Natural killer cell (primary cell): ENCODE results near the gene FRMD4A. TPM values are rescaled to one million over a fixed set of nuclear protein-coding genes. Genes with fewer than 3 reads are reported as not detected.
A peak's percentile ranks its signal among the peaks of the same experiment; 100 is the strongest.

Source experiments
- ATAC-seq, 3 donors: fragments of 150-1000 bp in 2 of 3; fragments of 200-7000 bp in 1 of 3; cut with Tn5 transposase; 1 replicate in 1 of 3; 2 replicates in 2 of 3; pipeline ENCODE4 v1.10.0; 2021; ENCODE audit warnings: mild to moderate bottlenecking in 2 of 3, moderate library complexity in 2 of 3
- DNase-seq, 2 donors: peaks; one replicate each; pipeline versions ENCODE4 v3.0.0 to v3.0.0-alpha.2; 2013 to 2021; ENCODE audit warnings: mixed read lengths in 1 of 2
- H3K27ac ChIP-seq: one replicate; pipeline ENCODE4 v1.5.1; 2013; ENCODE audit warnings: mild to moderate bottlenecking, low read length
- H3K27me3 ChIP-seq: one replicate; pipeline ENCODE4 v1.6.1; 2013; ENCODE audit warnings: low read length; ENCODE audit not compliant: control insufficient read depth, insufficient read depth
- H3K36me3 ChIP-seq: one replicate; pipeline ENCODE4 v1.6.1; 2013; ENCODE audit warnings: low read length; ENCODE audit not compliant: control insufficient read depth, insufficient read depth
- H3K4me1 ChIP-seq: one replicate; pipeline ENCODE4 v1.6.1; 2013; ENCODE audit warnings: low read length; ENCODE audit not compliant: control insufficient read depth, insufficient read depth
- H3K4me3 ChIP-seq: one replicate; pipeline ENCODE4 v1.5.1; 2013; ENCODE audit warnings: low read length
- H3K9me3 ChIP-seq: one replicate; pipeline ENCODE4 v1.6.1; 2013; ENCODE audit warnings: low read length; ENCODE audit not compliant: control insufficient read depth, insufficient read depth
- H3K27ac Mint-ChIP-seq, 2 donors: one replicate each; pipeline ENCODE4 v1.8.0; 2022; ENCODE audit warnings: mild to moderate bottlenecking in 2 of 2, mixed read lengths in 2 of 2, moderate library complexity in 1 of 2
- H3K27me3 Mint-ChIP-seq, 2 donors: one replicate each; pipeline ENCODE4 v1.8.0; 2022; ENCODE audit warnings: low read depth in 2 of 2, mixed read lengths in 2 of 2
- H3K36me3 Mint-ChIP-seq: one replicate; pipeline ENCODE4 v1.8.0; 2022; ENCODE audit warnings: mixed read lengths
- H3K4me1 Mint-ChIP-seq, 2 donors: one replicate each; pipeline ENCODE4 v1.8.0; 2022; ENCODE audit warnings: mixed read lengths in 2 of 2
- H3K4me3 Mint-ChIP-seq: one replicate; pipeline ENCODE4 v1.8.0; 2022; ENCODE audit warnings: mild to moderate bottlenecking, moderate library complexity, mixed read lengths
- H3K9me3 Mint-ChIP-seq, 2 donors: one replicate each; pipeline ENCODE4 v1.8.0; 2022; ENCODE audit warnings: mixed read lengths in 2 of 2
- CTCF ChIP-seq: fragments of 200-600 bp; IDR thresholded peaks from one replicate; pipeline ENCODE4 v1.8.0; 2022; ENCODE audit warnings: antibody characterized with exemption
- WGBS: methylation state at CpG from one replicate; pipeline ENCODE4 v1.1.7; 2013; ENCODE audit warnings: missing lambda C conversion rate; ENCODE audit not compliant: insufficient coverage; 5-methylcytosine and 5-hydroxymethylcytosine counted together
- intact Hi-C: fragments of 100-400 bp; cut with micrococcal nuclease; formaldehyde crosslinking; loops from one replicate; pipeline ENCODE4 v1.14.2; 2022
- total RNA-seq, 4 donors: library from RNA; stranded (reverse); fragments of 120-200 nt in 1 of 4; gene quantifications; one replicate each; pipeline versions ENCODE4 v1.2.3 to v1.2.4, GENCODE V29; 2013 to 2022

Gene FRMD4A
- total RNA-seq, 3 donors from 2014 or later (not counting 1 experiment from before 2014, with no cell fraction given): 0.36 to 0.38 TPM; not detected in 1

GRCh38 chr10:13636776-13637175 lies 693.9 kb downstream of the FRMD4A start:
- peaks cover 45% of the 10 kb centered on the region for H3K36me3 Mint-ChIP-seq

GRCh38 chr10:13634207-13634606 lies 696.5 kb downstream of the FRMD4A start:
- Histone ChIP-seq H3K27me3 (no peaks in the 10 kb centered on the region), H3K27ac (no peak overlapping the region), H3K36me3 (peaks cover 23% of the 10 kb centered on the region), H3K9me3 (no peaks in the 10 kb centered on the region), H3K4me1 (no peaks in the 10 kb centered on the region), H3K4me3 (no peak overlapping the region)
- H3K4me1 Mint-ChIP-seq: peaks cover 0 to 6% of the 10 kb centered on the region in 2 donors
- H3K27me3 Mint-ChIP-seq: no peaks in the 10 kb centered on the region
- peaks cover 28% of the 10 kb centered on the region for H3K36me3 Mint-ChIP-seq
- TF ChIP-seq CTCF: no peak
- 89% methylated on average over 6 of the region's 6 CpGs for WGBS
- H3K27ac Mint-ChIP-seq: peak overlapping the region in 1 of 2 donors; percentile 25
- intact Hi-C loops: no loop called here
- no peaks in the 10 kb centered on the region for H3K9me3 Mint-ChIP-seq
- ATAC-seq: no peak
- no peak for DNase-seq
- H3K4me3 Mint-ChIP-seq: no peak overlapping the region

More at GRCh38 chr10:13636776-13637175, 693.9 kb downstream of the FRMD4A start:
- H3K4me3 ChIP-seq: no peak overlapping the region
- Mint-ChIP-seq H3K4me1 (peaks cover 0 to 6% of the 10 kb centered on the region in 2 donors), H3K4me3 (no peak overlapping the region), H3K27me3 (no peaks in the 10 kb centered on the region), H3K9me3 (peaks cover 2 to 5% of the 10 kb centered on the region in 2 donors), H3K27ac (no peak overlapping the region)
- peaks cover 3% of the 10 kb centered on the region for H3K9me3 ChIP-seq
- intact Hi-C loops: no loop called here
- no peak overlapping the region for H3K27ac ChIP-seq
- ATAC-seq (no peak), DNase-seq (no peak)
- no peaks in the 10 kb centered on the region for H3K4me1 ChIP-seq
- H3K36me3 ChIP-seq: peaks cover 18% of the 10 kb centered on the region
- no peak for TF ChIP-seq CTCF
- no peaks in the 10 kb centered on the region for H3K27me3 ChIP-seq
- 98% methylated on average over 3 of the region's 4 CpGs for WGBS

GRCh38 chr10:13633689-13634088 lies 697.0 kb downstream of the FRMD4A start:
- Mint-ChIP-seq H3K36me3 (peaks cover 24% of the 10 kb centered on the region), H3K9me3 (no peaks in the 10 kb centered on the region), H3K27ac (peak overlapping the region in 1 of 2 donors; percentile 25), H3K27me3 (no peaks in the 10 kb centered on the region), H3K4me3 (no peak overlapping the region), H3K4me1 (peaks cover 0 to 9% of the 10 kb centered on the region in 2 donors)
- H3K4me1 ChIP-seq: no peaks in the 10 kb centered on the region
- H3K27me3 ChIP-seq: no peaks in the 10 kb centered on the region
- intact Hi-C loops: no loop called here
- H3K36me3 ChIP-seq: peaks cover 20% of the 10 kb centered on the region
- H3K27ac ChIP-seq: no peak overlapping the region
- no peaks in the 10 kb centered on the region for H3K9me3 ChIP-seq
- no peak for DNase-seq
- 99% methylated on average over 7 of the region's 7 CpGs for WGBS
- H3K4me3 ChIP-seq: no peak overlapping the region
- no peak for TF ChIP-seq CTCF
- no peak for ATAC-seq

- Mint-ChIP-seq H3K4me1 (peaks cover 0 to 10% of the 10 kb centered on the region in 2 donors), H3K4me3 (no peak overlapping the region), H3K27me3 (no peaks in the 10 kb centered on the region), H3K27ac (no peak overlapping the region), H3K36me3 (peaks cover 17% of the 10 kb centered on the region), H3K9me3 (no peaks in the 10 kb centered on the region)
- Histone ChIP-seq H3K36me3 (peaks cover 22% of the 10 kb centered on the region), H3K4me1 (no peaks in the 10 kb centered on the region), H3K27ac (no peak overlapping the region), H3K9me3 (no peaks in the 10 kb centered on the region), H3K27me3 (no peaks in the 10 kb centered on the region), H3K4me3 (no peak overlapping the region)
- DNase-seq (no peak), ATAC-seq (no peak)
- WGBS: 97% methylated on average over 5 of the region's 5 CpGs
- TF ChIP-seq CTCF: no peak
- intact Hi-C loops: no loop called here
Observed at GRCh38 chr10:13632884-13633440, 697.8 kb downstream of the FRMD4A start.
